GM23248 (cell line): ENCODE results near the gene ENTHD1.

Experiments used
- EZH2 ChIP-seq: fragments of 200-600 bp; sonication (generic); IDR thresholded peaks from 2 replicates; pipeline ENCODE4 v1.6.1; 2018; ENCODE audit warnings: antibody characterized with exemption, mild to moderate bottlenecking; ENCODE audit not compliant: insufficient read depth, poor library complexity, severe bottlenecking
- EZH2phosphoT487 ChIP-seq: fragments of 200-600 bp; sonication (generic); IDR thresholded peaks from 2 replicates; pipeline ENCODE4 v1.6.1; 2018; ENCODE audit warnings: antibody characterized with exemption, moderate library complexity, mild to moderate bottlenecking, low read depth; ENCODE audit not compliant: insufficient read depth

GRCh38 chr22:39773503-39773902 is 120.1 kb downstream of the ENTHD1 start:
- TF ChIP-seq EZH2 = no peak
- no peak for TF ChIP-seq EZH2phosphoT487
